Endodermal cell (in vitro differentiated cells): ENCODE measurements around the gene ALS2. TPM values are rescaled to one million over a fixed set of nuclear protein-coding genes. Genes with fewer than 3 reads are reported as not detected.
"Not testable (repeated sequence)": the region's sequence is repeated elsewhere in the genome, so short reads cannot be mapped to it uniquely, and the experiment has no call there.

Experiments used
- DNase-seq: peaks from one replicate; pipeline ENCODE4 v3.0.0-alpha.2; 2017
- H3K27ac ChIP-seq: 2 replicates; pipeline ENCODE4 v1.5.1; 2013; ENCODE audit warnings: mild to moderate bottlenecking, low read depth, low read length, moderate library complexity
- H3K27me3 ChIP-seq: 2 replicates; pipeline ENCODE4 v1.6.1; 2013; ENCODE audit warnings: mild to moderate bottlenecking, low read length, moderate library complexity; ENCODE audit not compliant: insufficient read depth, control insufficient read depth, poor library complexity, severe bottlenecking
- H3K36me3 ChIP-seq: 2 replicates; pipeline ENCODE4 v1.7.0; 2013; ENCODE audit warnings: mild to moderate bottlenecking, low read length, moderate library complexity; ENCODE audit not compliant: control insufficient read depth, insufficient read depth
- H3K4me1 ChIP-seq: one replicate; pipeline ENCODE4 v1.7.0; 2013; ENCODE audit warnings: low read length; ENCODE audit not compliant: control insufficient read depth, insufficient read depth
- H3K4me3 ChIP-seq: 2 replicates; pipeline ENCODE4 v1.5.1; 2013; ENCODE audit warnings: mild to moderate bottlenecking, low read length, moderate library complexity
- H3K9ac ChIP-seq: 2 replicates; pipeline ENCODE4 v1.6.1; 2013; ENCODE audit warnings: mild to moderate bottlenecking, low read length, moderate library complexity; ENCODE audit not compliant: poor library complexity, severe bottlenecking; ENCODE audit errors: extremely low read depth
- H3K9me3 ChIP-seq: 2 replicates; pipeline ENCODE4 v1.6.1; 2013; ENCODE audit warnings: mild to moderate bottlenecking, low read length, moderate library complexity; ENCODE audit not compliant: control insufficient read depth
- H3K27ac Mint-ChIP-seq: 2 replicates; pipeline ENCODE4 v1.8.0; 2020; ENCODE audit warnings: mixed read lengths
- H3K27me3 Mint-ChIP-seq: 2 replicates; pipeline ENCODE4 v1.8.0; 2021; ENCODE audit warnings: mild to moderate bottlenecking, mixed read lengths; ENCODE audit not compliant: insufficient read depth
- H3K36me3 Mint-ChIP-seq: 2 replicates; pipeline ENCODE4 v1.8.0; 2020; ENCODE audit warnings: low read depth, mixed read lengths
- H3K4me1 Mint-ChIP-seq: 2 replicates; pipeline ENCODE4 v1.8.0; 2020; ENCODE audit warnings: mixed read lengths
- H3K4me3 Mint-ChIP-seq: 2 replicates; pipeline ENCODE4 v1.8.0; 2020; ENCODE audit warnings: mild to moderate bottlenecking, moderate library complexity, mixed read lengths
- H3K9me3 Mint-ChIP-seq: 2 replicates; pipeline ENCODE4 v1.8.0; 2020; ENCODE audit warnings: mild to moderate bottlenecking, mixed read lengths
- CTCF ChIP-seq: fragments of 200-600 bp; sonication (generic); conservative IDR thresholded peaks from 2 replicates; pipeline ENCODE4 v1.5.0; 2021; ENCODE audit warnings: antibody characterized with exemption, mild to moderate bottlenecking
- WGBS, 2 experiments: methylation state at CpG; one replicate each; pipeline versions ENCODE4 v1.1.5 to v1.1.7; 2013; ENCODE audit warnings: missing lambda C conversion rate in 2 of 2, mixed read lengths in 1 of 2; ENCODE audit not compliant: insufficient coverage in 1 of 2, insufficient read length in 1 of 2; 5-methylcytosine and 5-hydroxymethylcytosine counted together
- total RNA-seq, 2 donors: library from RNA; stranded (reverse); fragmentation: NEBNext Ultra II Directional in 1 of 2; extraction: Animal tissue kit (Norgen Biotek cat#: 25700) in 1 of 2; gene quantifications; 2 replicates in 1 of 2; 3 replicates in 1 of 2; pipeline ENCODE4 v1.2.1, GENCODE V29; 2021

ALS2 gene
- total RNA-seq, 2 donors from 2014 or later, result 56.6 to 58.5 TPM

DNA sequence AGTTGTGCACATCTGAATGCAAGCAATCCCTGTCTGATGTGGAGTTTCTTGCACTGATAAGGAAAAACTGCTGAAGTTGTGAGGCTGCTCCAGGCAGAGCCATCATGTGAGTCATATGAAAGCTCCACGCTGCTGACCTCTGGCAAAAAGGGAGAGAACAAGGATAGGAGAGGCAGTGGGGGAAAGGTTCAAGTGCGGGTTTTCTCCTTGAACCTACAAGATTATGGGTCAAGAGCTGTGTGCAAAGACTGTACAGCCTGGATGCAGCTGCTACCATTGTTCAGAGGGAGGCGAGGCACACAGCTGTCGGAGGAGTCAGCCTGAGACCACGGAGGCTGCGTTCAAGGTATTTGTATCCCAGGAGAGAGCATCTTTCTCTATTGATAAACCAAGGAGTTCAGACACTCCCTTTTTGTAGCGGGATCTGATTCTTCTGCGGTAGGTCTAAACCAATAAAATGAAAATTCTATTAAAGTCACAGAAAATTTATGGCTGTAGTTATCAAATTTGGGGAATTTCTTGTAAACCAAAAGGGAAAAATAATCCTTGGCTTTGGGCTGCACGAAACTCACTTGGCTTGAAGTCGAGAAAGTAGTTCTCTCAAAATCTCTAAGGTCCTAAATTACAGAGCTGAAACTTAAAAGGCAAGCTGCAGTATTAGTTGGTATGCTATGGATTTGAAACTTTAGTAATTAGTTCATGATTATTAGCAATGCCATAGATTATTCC, 25.9 kb upstream of the ALS2 start, which contains the start of gene CDK15:
TSS of gene CDK15 (plus strand) at position 96 of the 729 bp plus-strand sequence. CDS start at position 224, 128 bp downstream.
- Mint-ChIP-seq H3K27me3 (no peaks in the 10 kb centered on the region), H3K36me3 (no peaks in the 10 kb centered on the region), H3K27ac (peak within 1 kb of the TSS; percentile 32), H3K4me1 (peaks cover 19% of the 10 kb centered on the region), H3K9me3 (no peaks in the 10 kb centered on the region), H3K4me3 (no peak within 1 kb of the TSS)
- DNase-seq, result no peak
- no peak for TF ChIP-seq CTCF
- H3K9ac ChIP-seq, result no peak within 1 kb of the TSS
- H3K27me3 ChIP-seq, result no peaks in the 10 kb centered on the region
- no peaks in the 10 kb centered on the region for H3K36me3 ChIP-seq
- no peak within 1 kb of the TSS for H3K27ac ChIP-seq
- H3K4me3 ChIP-seq, result no peak within 1 kb of the TSS
- peaks cover 9% of the 10 kb centered on the region for H3K4me1 ChIP-seq
- 82 to 89% methylated on average over 7 to 10 of the region's 10 CpGs for WGBS, 2 experiments
- H3K9me3 ChIP-seq, result no peaks in the 10 kb centered on the region

DNA sequence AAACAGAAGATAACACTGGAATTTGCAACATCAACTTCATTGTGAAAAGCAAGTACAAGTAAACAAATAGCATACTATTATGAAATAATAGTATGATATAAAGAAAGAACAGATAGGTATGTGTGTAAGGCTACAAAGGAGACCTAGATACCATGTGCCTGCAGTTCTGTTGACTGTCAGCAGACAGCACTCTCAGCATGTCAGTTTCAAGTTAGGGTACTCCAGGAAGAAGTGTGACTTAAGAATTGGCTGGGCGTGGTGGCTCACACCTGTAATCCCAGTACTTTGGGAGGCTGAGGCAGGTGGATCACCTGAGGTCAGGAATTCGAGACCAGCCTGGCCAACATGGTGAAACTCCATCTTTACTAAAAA, 18.2 kb upstream of the ALS2 start:
- H3K27me3 ChIP-seq, H3K27ac ChIP-seq, H3K9me3 Mint-ChIP-seq, H3K4me3 Mint-ChIP-seq, H3K9ac ChIP-seq, H3K4me3 ChIP-seq, H3K27me3 Mint-ChIP-seq, H3K9me3 ChIP-seq, H3K27ac Mint-ChIP-seq, H3K4me1 ChIP-seq, DNase-seq, H3K36me3 Mint-ChIP-seq, H3K36me3 ChIP-seq: not testable (repeated sequence)
- peaks cover 18% of the 10 kb centered on the region for H3K4me1 Mint-ChIP-seq
- WGBS, 2 experiments, result 98% methylated on average over 2 of the region's 2 CpGs; no CpG with 5 or more reads in 1 of the 2 experiments
- peak; percentile 75 for TF ChIP-seq CTCF

DNA sequence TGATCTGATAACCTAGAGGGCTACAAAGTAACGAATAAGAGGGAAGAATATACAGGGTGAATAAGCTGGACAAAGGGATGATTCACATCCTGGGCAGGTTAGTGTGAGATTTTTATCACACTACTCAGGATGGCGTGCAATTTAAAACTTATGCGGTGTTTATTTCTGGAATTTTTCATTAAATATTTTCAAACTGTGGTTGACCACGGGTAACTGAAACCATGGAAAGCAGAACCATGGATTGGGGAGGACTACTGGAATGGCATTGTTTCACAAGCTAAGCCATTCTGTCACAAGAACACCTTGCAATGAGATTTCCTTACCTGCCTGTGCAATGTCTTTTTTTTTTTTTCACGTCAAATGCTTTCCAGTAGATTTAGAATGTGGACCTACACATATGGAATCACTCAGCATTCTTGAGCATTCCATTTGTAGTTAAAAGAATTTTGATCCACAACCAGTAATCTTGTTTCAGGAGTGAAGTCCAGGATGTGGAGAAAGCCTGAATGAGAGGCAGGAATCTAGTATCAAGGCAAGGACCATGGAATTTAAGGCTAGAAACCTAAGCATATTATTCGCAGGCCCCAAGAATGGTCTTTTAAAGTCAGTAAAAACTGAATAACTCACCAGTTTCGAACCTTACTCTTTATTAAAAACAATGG, 17.6 kb upstream of the ALS2 start:
- peaks cover 18% of the 10 kb centered on the region for H3K4me1 Mint-ChIP-seq
- no peak overlapping the region for H3K9ac ChIP-seq
- peaks cover 3% of the 10 kb centered on the region for H3K9me3 Mint-ChIP-seq
- no peaks in the 10 kb centered on the region for H3K36me3 Mint-ChIP-seq
- H3K27ac ChIP-seq, result no peak overlapping the region
- no peaks in the 10 kb centered on the region for H3K9me3 ChIP-seq
- no peaks in the 10 kb centered on the region for H3K27me3 ChIP-seq
- no peak overlapping the region for H3K4me3 ChIP-seq
- no peak for TF ChIP-seq CTCF
- no peak overlapping the region for H3K27ac Mint-ChIP-seq
- H3K4me3 Mint-ChIP-seq, result no peak overlapping the region
- no peaks in the 10 kb centered on the region for H3K27me3 Mint-ChIP-seq
- DNase-seq, result no peak
- WGBS, 2 experiments, result 88 to 91% methylated on average over 4 to 7 of the region's 7 CpGs
- H3K36me3 ChIP-seq, result no peaks in the 10 kb centered on the region
- no peaks in the 10 kb centered on the region for H3K4me1 ChIP-seq
